ENCODE measurements around the gene DLGAP1. TPM values are rescaled to one million over a fixed set of nuclear protein-coding genes. Genes with fewer than 3 reads are reported as not detected.

Gene DLGAP1
- total RNA-seq, 1 donor from 2014 or later = 3.2 TPM

DNA sequence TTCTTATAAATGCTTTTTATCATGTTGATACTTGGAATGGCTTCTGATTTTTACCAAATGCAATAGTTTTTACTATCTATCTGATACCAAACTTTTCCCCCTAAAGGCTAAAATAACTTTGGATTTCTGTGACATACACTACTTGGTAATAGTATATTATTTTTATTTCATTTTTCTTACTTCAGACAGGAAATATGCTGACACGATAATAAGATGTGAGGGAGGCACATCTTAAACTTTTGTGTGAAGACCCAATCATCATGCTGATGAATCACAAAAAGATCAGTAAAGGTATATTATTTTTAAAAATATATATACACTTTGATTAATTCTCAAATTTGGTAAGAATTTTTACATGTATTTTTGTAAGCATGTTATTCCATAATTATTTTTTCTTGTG is 882.3 kb downstream of the DLGAP1 start:
- Histone ChIP-seq H3K36me3 (no peaks in the 10 kb centered on the region), H3K4me1 (no peaks in the 10 kb centered on the region), H3K9me3 (no peaks in the 10 kb centered on the region), H3K27ac (no peak overlapping the region), H3K4me3 (no peak overlapping the region), H3K27me3 (no peaks in the 10 kb centered on the region)
- TF ChIP-seq, protein P1, sequence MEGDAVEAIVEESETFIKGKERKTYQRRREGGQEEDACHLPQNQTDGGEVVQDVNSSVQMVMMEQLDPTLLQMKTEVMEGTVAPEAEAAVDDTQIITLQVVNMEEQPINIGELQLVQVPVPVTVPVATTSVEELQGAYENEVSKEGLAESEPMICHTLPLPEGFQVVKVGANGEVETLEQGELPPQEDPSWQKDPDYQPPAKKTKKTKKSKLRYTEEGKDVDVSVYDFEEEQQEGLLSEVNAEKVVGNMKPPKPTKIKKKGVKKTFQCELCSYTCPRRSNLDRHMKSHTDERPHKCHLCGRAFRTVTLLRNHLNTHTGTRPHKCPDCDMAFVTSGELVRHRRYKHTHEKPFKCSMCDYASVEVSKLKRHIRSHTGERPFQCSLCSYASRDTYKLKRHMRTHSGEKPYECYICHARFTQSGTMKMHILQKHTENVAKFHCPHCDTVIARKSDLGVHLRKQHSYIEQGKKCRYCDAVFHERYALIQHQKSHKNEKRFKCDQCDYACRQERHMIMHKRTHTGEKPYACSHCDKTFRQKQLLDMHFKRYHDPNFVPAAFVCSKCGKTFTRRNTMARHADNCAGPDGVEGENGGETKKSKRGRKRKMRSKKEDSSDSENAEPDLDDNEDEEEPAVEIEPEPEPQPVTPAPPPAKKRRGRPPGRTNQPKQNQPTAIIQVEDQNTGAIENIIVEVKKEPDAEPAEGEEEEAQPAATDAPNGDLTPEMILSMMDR (IDR thresholded peaks at IDR 0.05) = no peak
- no peak for TF ChIP-seq POLR2A (IDR thresholded peaks at IDR 0.05)
- no peak for TF ChIP-seq POLR2AphosphoS5 (IDR thresholded peaks at IDR 0.05; ENCODE audit: insufficient read depth in 1 of 2, low read depth in 1 of 2)
- intact Hi-C loops (cut with DNase I) = no loop called here
- no peak for DNase-seq (ENCODE audit: extremely low spot score in 2 of 2)

DNA sequence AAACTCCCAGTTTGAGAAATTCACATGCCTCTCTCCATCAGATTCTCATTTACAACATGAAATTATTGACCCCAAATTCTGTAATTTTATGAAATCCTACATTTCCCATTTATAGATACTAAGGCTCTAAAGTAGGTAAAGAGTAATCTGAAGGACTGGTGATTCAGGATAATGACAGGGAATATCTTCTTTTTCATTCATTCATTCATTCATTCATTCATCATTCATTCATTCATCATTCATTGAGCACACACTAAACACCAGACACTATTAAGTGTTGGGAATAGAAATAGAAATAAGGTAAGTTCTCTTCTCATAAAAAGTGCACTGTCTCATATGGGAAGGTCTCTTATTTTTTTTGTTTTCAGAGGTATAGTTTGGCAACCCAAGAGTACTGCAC is 888.3 kb downstream of the DLGAP1 start:
- no peak overlapping the region for H3K27ac ChIP-seq
- intact Hi-C loops (cut with DNase I) = no loop called here
- H3K4me1 ChIP-seq = no peaks in the 10 kb centered on the region
- no peak for DNase-seq (ENCODE audit: extremely low spot score in 2 of 2)
- no peaks in the 10 kb centered on the region for H3K27me3 ChIP-seq
- H3K36me3 ChIP-seq = no peaks in the 10 kb centered on the region
- H3K4me3 ChIP-seq = no peak overlapping the region
- TF ChIP-seq, protein P1 (IDR thresholded peaks at IDR 0.05) = no peak
- TF ChIP-seq POLR2AphosphoS5 (IDR thresholded peaks at IDR 0.05; ENCODE audit: insufficient read depth in 1 of 2, low read depth in 1 of 2) (no peak), POLR2A (IDR thresholded peaks at IDR 0.05) (no peak)
- H3K9me3 ChIP-seq = no peaks in the 10 kb centered on the region

DNA sequence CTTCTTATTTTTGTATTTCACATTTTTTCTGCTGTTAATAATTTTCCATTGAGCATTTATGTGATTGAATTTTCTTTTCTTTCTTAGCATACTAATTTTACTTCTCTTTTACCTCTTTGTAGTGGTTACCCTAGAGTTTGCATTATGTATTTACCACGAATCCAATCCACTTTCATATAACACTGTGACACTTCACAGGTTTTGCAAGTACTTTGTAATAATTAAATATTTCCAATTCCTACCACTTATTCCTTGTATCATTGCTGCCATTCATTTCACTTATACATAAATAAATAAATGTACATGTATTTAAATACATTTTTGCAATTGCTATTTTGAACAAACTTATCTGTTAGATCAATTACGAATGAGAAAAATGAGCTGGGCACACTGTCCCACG is 894.4 kb downstream of the DLGAP1 start:
- Histone ChIP-seq H3K9me3 (no peaks in the 10 kb centered on the region), H3K4me3 (no peak overlapping the region), H3K36me3 (no peaks in the 10 kb centered on the region), H3K27me3 (no peaks in the 10 kb centered on the region), H3K27ac (no peak overlapping the region), H3K4me1 (no peaks in the 10 kb centered on the region)
- intact Hi-C loops (cut with DNase I) = no loop called here
- no peak for DNase-seq (ENCODE audit: extremely low spot score in 2 of 2)
- TF ChIP-seq POLR2A (IDR thresholded peaks at IDR 0.05) (no peak), POLR2AphosphoS5 (IDR thresholded peaks at IDR 0.05; ENCODE audit: insufficient read depth in 1 of 2, low read depth in 1 of 2) (no peak)
- TF ChIP-seq, protein P1 (IDR thresholded peaks at IDR 0.05) = no peak

DNA sequence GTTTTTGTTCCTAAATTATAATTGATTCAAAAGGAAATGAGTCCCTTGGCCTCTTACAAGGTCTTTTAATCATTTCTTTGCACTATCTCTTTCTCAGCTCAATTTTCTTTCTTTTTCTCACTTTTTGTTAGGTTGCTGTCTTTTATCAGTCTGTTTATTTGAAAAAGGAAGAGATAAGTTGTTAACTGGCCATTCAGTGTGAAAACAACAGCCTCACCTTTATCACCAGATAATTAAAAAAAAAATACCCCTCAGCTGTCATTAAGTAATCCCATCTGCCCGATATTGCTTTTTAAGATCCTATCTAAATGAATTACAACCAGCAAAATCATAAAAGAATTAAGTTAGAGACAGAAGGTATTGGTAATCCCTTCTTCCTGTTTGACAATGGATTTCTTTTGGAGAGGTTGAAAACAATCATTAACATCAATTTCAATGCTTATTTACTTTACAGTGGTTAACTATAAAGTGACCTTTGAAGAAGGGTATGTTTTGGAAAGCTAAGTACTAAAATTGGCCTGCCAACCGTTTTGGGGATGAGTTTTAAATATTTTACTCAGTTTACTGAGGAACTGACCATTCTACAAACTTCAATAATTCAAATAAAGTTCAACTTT is 900.2 kb downstream of the DLGAP1 start:
- intact Hi-C loops (cut with DNase I) = no loop called here
- no peak overlapping the region for H3K4me3 ChIP-seq
- no peaks in the 10 kb centered on the region for H3K9me3 ChIP-seq
- no peaks in the 10 kb centered on the region for H3K36me3 ChIP-seq
- no peaks in the 10 kb centered on the region for H3K27me3 ChIP-seq
- H3K4me1 ChIP-seq = no peaks in the 10 kb centered on the region
- no peak overlapping the region for H3K27ac ChIP-seq
- no peak for DNase-seq (ENCODE audit: extremely low spot score in 2 of 2)
- TF ChIP-seq POLR2AphosphoS5 (IDR thresholded peaks at IDR 0.05; ENCODE audit: insufficient read depth in 1 of 2, low read depth in 1 of 2) = no peak
- no peak for TF ChIP-seq POLR2A (IDR thresholded peaks at IDR 0.05)
- TF ChIP-seq, protein P1 (IDR thresholded peaks at IDR 0.05) = no peak

DNA sequence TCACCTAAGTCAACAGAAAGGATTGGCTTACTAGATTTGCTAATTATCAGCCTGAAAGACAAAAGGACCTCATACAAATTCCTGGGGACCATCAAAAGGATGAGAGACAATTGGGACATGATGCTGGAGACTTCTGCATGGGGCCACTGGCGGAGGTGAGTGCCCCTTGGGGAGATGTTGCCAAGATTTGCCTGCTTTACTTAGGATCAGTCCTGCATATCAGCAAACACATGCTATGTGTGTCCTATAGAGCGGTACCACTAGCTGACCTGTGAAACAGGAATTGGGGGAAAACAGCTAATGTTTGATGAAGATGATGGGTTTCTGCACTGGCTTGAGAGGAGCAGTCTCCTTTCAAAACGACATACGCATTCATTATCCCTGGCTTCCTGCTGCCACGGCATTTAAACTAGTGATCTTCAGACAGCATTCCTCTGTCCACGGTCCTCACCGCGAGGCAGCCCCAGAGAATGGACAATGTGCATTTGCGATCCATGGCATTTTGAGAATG is 901.0 kb downstream of the DLGAP1 start:
- TF ChIP-seq, protein P1 (IDR thresholded peaks at IDR 0.05) = no peak
- TF ChIP-seq POLR2AphosphoS5 (IDR thresholded peaks at IDR 0.05; ENCODE audit: insufficient read depth in 1 of 2, low read depth in 1 of 2) (no peak), POLR2A (IDR thresholded peaks at IDR 0.05) (no peak)
- no peaks in the 10 kb centered on the region for H3K27me3 ChIP-seq

More for the DNA sequence above, 901.0 kb downstream of the DLGAP1 start:
- no peaks in the 10 kb centered on the region for H3K9me3 ChIP-seq
- H3K4me1 ChIP-seq = no peaks in the 10 kb centered on the region
- H3K4me3 ChIP-seq = no peak overlapping the region
- H3K36me3 ChIP-seq = no peaks in the 10 kb centered on the region
- H3K27ac ChIP-seq = no peak overlapping the region
- no peak for DNase-seq (ENCODE audit: extremely low spot score in 2 of 2)
- intact Hi-C loops (cut with DNase I) = no loop called here
